Gastrocnemius medialis (tissue), 4 donors: ENCODE measurements around the gene HDAC4. TPM values are rescaled to one million over a fixed set of nuclear protein-coding genes. Genes with fewer than 3 reads are reported as not detected.

ENCODE experiments used
- ATAC-seq, 2 donors: fragments of 150-250 bp; one replicate each; pipeline ENCODE4 v1.9.1; 2016
- DNase-seq, 2 donors: peaks; one replicate each; pipeline ENCODE4 v3.0.0-alpha.2; 2019
- H3K27ac ChIP-seq, 4 donors: fragments of 200-600 bp; sonication (generic); 1 replicate in 1 of 4; 2 replicates in 3 of 4; pipeline ENCODE4 v1.5.1; 2016 to 2018; ENCODE audit warnings: mild to moderate bottlenecking in 2 of 4, moderate library complexity in 1 of 4
- H3K27me3 ChIP-seq, 3 donors: fragments of 200-600 bp; sonication (generic) in 2 of 3; 1 replicate in 1 of 3; 2 replicates in 2 of 3; pipeline versions ENCODE4 v1.5.1 to v1.6.0; 2016 to 2019; ENCODE audit warnings: mild to moderate bottlenecking in 1 of 3, moderate library complexity in 1 of 3
- H3K36me3 ChIP-seq, 2 donors: fragments of 200-600 bp; sonication (generic) in 1 of 2; one replicate each; pipeline ENCODE4 v1.5.1; 2017 to 2018
- H3K4me1 ChIP-seq, 2 donors: fragments of 200-600 bp; sonication (generic) in 1 of 2; one replicate each; pipeline ENCODE4 v1.5.1; 2016 to 2017; ENCODE audit warnings: mild to moderate bottlenecking in 2 of 2
- H3K4me3 ChIP-seq, 4 donors: fragments of 200-600 bp; sonication (generic) in 3 of 4; 1 replicate in 1 of 4; 2 replicates in 3 of 4; pipeline ENCODE4 v1.5.1; 2016 to 2019; ENCODE audit warnings: mild to moderate bottlenecking in 2 of 4
- H3K9me3 ChIP-seq, 3 donors: fragments of 200-600 bp; sonication (generic) in 2 of 3; 1 replicate in 1 of 3; 2 replicates in 2 of 3; pipeline ENCODE4 v1.5.1; 2016 to 2019
- POLR2A ChIP-seq, 2 donors: fragments of 450-650 bp; IDR thresholded peaks; one replicate each; pipeline ENCODE4 v1.6.1; 2017; ENCODE audit warnings: antibody characterized with exemption in 2 of 2, mild to moderate bottlenecking in 2 of 2, moderate library complexity in 2 of 2
- in situ Hi-C, 4 donors: fragments of 200-750 bp; cut with MboI; loops; one replicate each; pipeline versions ENCODE4 v1.15.0 to v1.8.0; 2017; ENCODE audit warnings: low sequenced_read_pairs in 4 of 4
- intact Hi-C: fragments of 100-400 bp; cut with DNase I; formaldehyde crosslinking; loops from one replicate; pipeline ENCODE4 v1.15.1; 2023; ENCODE audit warnings: low total_unique reads
- total RNA-seq, 4 donors: library from RNA; depleted of rRNA; stranded (reverse); fragments of >200 nt; gene quantifications; one replicate each; pipeline versions ENCODE4 v1.1.0 to v1.2.3, GENCODE V29; 2016
- TF ChIP-seq, protein P1 (sequence below), 5 experiments: fragments of 450-650 bp in 3 of 5; fragments of 200-600 bp in 2 of 5; sonication (generic) in 2 of 5; IDR thresholded peaks in 4 of 5; conservative IDR thresholded peaks in 1 of 5; 1 replicate in 4 of 5; 2 replicates in 1 of 5; pipeline ENCODE4 v1.5.1; 2016 to 2019; ENCODE audit warnings: antibody characterized with exemption in 5 of 5, mild to moderate bottlenecking in 3 of 5, moderate library complexity in 3 of 5

HDAC4 gene
- total RNA-seq, 4 donors from 2014 or later, result 23.6 to 257 (median 119) TPM

- in situ Hi-C loops, result no loop called here
- DNase-seq, result peak; percentile 26 to 37
- Histone ChIP-seq H3K4me1 (peaks cover 92 to 96% of the 10 kb centered on the region in 2 donors), H3K9me3 (no peaks in the 10 kb centered on the region), H3K4me3 (no peak overlapping the region), H3K27me3 (no peaks in the 10 kb centered on the region), H3K36me3 (no peaks in the 10 kb centered on the region), H3K27ac (peak overlapping the region; percentile 94 to 99 (median 98))
- peak; percentile 34 to 59 for TF ChIP-seq POLR2A (IDR thresholded peaks at IDR 0.05)
- TF ChIP-seq, protein P1, sequence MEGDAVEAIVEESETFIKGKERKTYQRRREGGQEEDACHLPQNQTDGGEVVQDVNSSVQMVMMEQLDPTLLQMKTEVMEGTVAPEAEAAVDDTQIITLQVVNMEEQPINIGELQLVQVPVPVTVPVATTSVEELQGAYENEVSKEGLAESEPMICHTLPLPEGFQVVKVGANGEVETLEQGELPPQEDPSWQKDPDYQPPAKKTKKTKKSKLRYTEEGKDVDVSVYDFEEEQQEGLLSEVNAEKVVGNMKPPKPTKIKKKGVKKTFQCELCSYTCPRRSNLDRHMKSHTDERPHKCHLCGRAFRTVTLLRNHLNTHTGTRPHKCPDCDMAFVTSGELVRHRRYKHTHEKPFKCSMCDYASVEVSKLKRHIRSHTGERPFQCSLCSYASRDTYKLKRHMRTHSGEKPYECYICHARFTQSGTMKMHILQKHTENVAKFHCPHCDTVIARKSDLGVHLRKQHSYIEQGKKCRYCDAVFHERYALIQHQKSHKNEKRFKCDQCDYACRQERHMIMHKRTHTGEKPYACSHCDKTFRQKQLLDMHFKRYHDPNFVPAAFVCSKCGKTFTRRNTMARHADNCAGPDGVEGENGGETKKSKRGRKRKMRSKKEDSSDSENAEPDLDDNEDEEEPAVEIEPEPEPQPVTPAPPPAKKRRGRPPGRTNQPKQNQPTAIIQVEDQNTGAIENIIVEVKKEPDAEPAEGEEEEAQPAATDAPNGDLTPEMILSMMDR (IDR thresholded peaks at IDR 0.05 in 4 of 5, conservative IDR thresholded peaks at IDR 0.05 in 1 of 5), result no peak
- ATAC-seq, result peak in 1 of 2 donors; percentile 6
- intact Hi-C loops, result loop anchor here (5.0 kb wide), 1 partner anchor 47 kb away; no protein-coding TSS in a partner anchor
Measured at GRCh38 chr2:239293775-239294430, 106.9 kb downstream of the HDAC4 start.

GRCh38 chr2:239292959-239293774 lies 107.7 kb downstream of the HDAC4 start:
- DNase-seq, result peak; percentile 7 to 18
- TF ChIP-seq, protein P1 (IDR thresholded peaks at IDR 0.05 in 4 of 5, conservative IDR thresholded peaks at IDR 0.05 in 1 of 5), result no peak
- no peak for TF ChIP-seq POLR2A (IDR thresholded peaks at IDR 0.05)
- in situ Hi-C loops (no loop called here), intact Hi-C loops (loop anchor here (5.0 kb wide), 1 partner anchor 46 kb away; no protein-coding TSS in a partner anchor)
- no peak overlapping the region for H3K4me3 ChIP-seq
- ATAC-seq, result no peak
- peaks cover 95 to 97% of the 10 kb centered on the region in 2 donors for H3K4me1 ChIP-seq
- no peaks in the 10 kb centered on the region for H3K9me3 ChIP-seq
- H3K27me3 ChIP-seq, result no peaks in the 10 kb centered on the region
- H3K27ac ChIP-seq, result peak overlapping the region; percentile 94 to 99 (median 98)
- H3K36me3 ChIP-seq, result no peaks in the 10 kb centered on the region

DNA sequence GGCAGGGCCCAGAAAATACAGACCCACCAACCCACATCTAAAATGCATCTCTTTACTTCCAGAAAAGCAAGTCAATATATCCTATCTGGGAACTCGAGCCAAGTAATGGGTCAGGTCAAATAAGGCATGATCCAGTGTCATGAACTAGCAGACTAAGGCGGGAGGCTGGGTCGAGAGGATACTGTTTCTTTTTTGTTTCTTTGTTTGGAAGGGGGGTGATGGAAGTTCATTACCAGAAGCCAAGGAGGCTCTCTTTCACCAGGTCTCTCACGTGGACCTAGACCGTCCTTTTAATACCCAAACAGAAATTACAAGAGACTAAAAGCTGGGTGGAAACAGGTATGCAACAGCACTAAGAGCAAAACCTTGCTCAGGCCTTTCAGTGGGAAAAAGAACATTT lies 108.3 kb downstream of the HDAC4 start:
- no peaks in the 10 kb centered on the region for H3K9me3 ChIP-seq
- in situ Hi-C loops, result no loop called here
- peak; percentile 4 to 12 for DNase-seq
- intact Hi-C loops, result loop anchor here (5.0 kb wide), 1 partner anchor 45 kb away; no protein-coding TSS in a partner anchor
- TF ChIP-seq, protein P1 (IDR thresholded peaks at IDR 0.05 in 4 of 5, conservative IDR thresholded peaks at IDR 0.05 in 1 of 5), result no peak
- TF ChIP-seq POLR2A (IDR thresholded peaks at IDR 0.05), result no peak
- no peaks in the 10 kb centered on the region for H3K36me3 ChIP-seq
- no peak for ATAC-seq
- H3K4me1 ChIP-seq, result peaks cover 95 to 97% of the 10 kb centered on the region in 2 donors
- H3K4me3 ChIP-seq, result no peak overlapping the region
- H3K27me3 ChIP-seq, result no peaks in the 10 kb centered on the region
- H3K27ac ChIP-seq, result peak overlapping the region; percentile 94 to 99 (median 98)

- Histone ChIP-seq H3K27ac (peak overlapping the region; percentile 94 to 99 (median 98)), H3K4me3 (peak overlapping the region in 2 of 4 donors; percentile 16 to 20), H3K4me1 (peaks cover 95 to 97% of the 10 kb centered on the region in 2 donors), H3K36me3 (no peaks in the 10 kb centered on the region), H3K27me3 (no peaks in the 10 kb centered on the region), H3K9me3 (no peaks in the 10 kb centered on the region)
- DNase-seq (peak; percentile 3 to 26), ATAC-seq (peak; percentile 23 to 42)
- intact Hi-C loops (loop anchor here (5.0 kb wide), 1 partner anchor 44 kb away; no protein-coding TSS in a partner anchor), in situ Hi-C loops (no loop called here)
- TF ChIP-seq, protein P1 (IDR thresholded peaks at IDR 0.05 in 4 of 5, conservative IDR thresholded peaks at IDR 0.05 in 1 of 5), result no peak
- TF ChIP-seq POLR2A (IDR thresholded peaks at IDR 0.05), result no peak
Measured at GRCh38 chr2:239291475-239292350, 109.1 kb downstream of the HDAC4 start.
